Endodermal cell (in vitro differentiated cells): ENCODE results near the gene PDLIM4. TPM values are rescaled to one million over a fixed set of nuclear protein-coding genes. Genes with fewer than 3 reads are reported as not detected.

ENCODE experiments used
- DNase-seq: peaks from one replicate; pipeline ENCODE4 v3.0.0-alpha.2; 2017
- H3K27ac ChIP-seq: 2 replicates; pipeline ENCODE4 v1.5.1; 2013; ENCODE audit warnings: mild to moderate bottlenecking, low read depth, low read length, moderate library complexity
- H3K27me3 ChIP-seq: 2 replicates; pipeline ENCODE4 v1.6.1; 2013; ENCODE audit warnings: mild to moderate bottlenecking, low read length, moderate library complexity; ENCODE audit not compliant: insufficient read depth, control insufficient read depth, poor library complexity, severe bottlenecking
- H3K36me3 ChIP-seq: 2 replicates; pipeline ENCODE4 v1.7.0; 2013; ENCODE audit warnings: mild to moderate bottlenecking, low read length, moderate library complexity; ENCODE audit not compliant: control insufficient read depth, insufficient read depth
- H3K4me1 ChIP-seq: one replicate; pipeline ENCODE4 v1.7.0; 2013; ENCODE audit warnings: low read length; ENCODE audit not compliant: control insufficient read depth, insufficient read depth
- H3K4me3 ChIP-seq: 2 replicates; pipeline ENCODE4 v1.5.1; 2013; ENCODE audit warnings: mild to moderate bottlenecking, low read length, moderate library complexity
- H3K9ac ChIP-seq: 2 replicates; pipeline ENCODE4 v1.6.1; 2013; ENCODE audit warnings: mild to moderate bottlenecking, low read length, moderate library complexity; ENCODE audit not compliant: poor library complexity, severe bottlenecking; ENCODE audit errors: extremely low read depth
- H3K9me3 ChIP-seq: 2 replicates; pipeline ENCODE4 v1.6.1; 2013; ENCODE audit warnings: mild to moderate bottlenecking, low read length, moderate library complexity; ENCODE audit not compliant: control insufficient read depth
- H3K27ac Mint-ChIP-seq: 2 replicates; pipeline ENCODE4 v1.8.0; 2020; ENCODE audit warnings: mixed read lengths
- H3K27me3 Mint-ChIP-seq: 2 replicates; pipeline ENCODE4 v1.8.0; 2021; ENCODE audit warnings: mild to moderate bottlenecking, mixed read lengths; ENCODE audit not compliant: insufficient read depth
- H3K36me3 Mint-ChIP-seq: 2 replicates; pipeline ENCODE4 v1.8.0; 2020; ENCODE audit warnings: low read depth, mixed read lengths
- H3K4me1 Mint-ChIP-seq: 2 replicates; pipeline ENCODE4 v1.8.0; 2020; ENCODE audit warnings: mixed read lengths
- H3K4me3 Mint-ChIP-seq: 2 replicates; pipeline ENCODE4 v1.8.0; 2020; ENCODE audit warnings: mild to moderate bottlenecking, moderate library complexity, mixed read lengths
- H3K9me3 Mint-ChIP-seq: 2 replicates; pipeline ENCODE4 v1.8.0; 2020; ENCODE audit warnings: mild to moderate bottlenecking, mixed read lengths
- WGBS, 2 experiments: methylation state at CpG; one replicate each; pipeline versions ENCODE4 v1.1.5 to v1.1.7; 2013; ENCODE audit warnings: missing lambda C conversion rate in 2 of 2, mixed read lengths in 1 of 2; ENCODE audit not compliant: insufficient coverage in 1 of 2, insufficient read length in 1 of 2; 5-methylcytosine and 5-hydroxymethylcytosine counted together
- long read RNA-seq, 4 experiments: library from polyadenylated mRNA in 2 of 4; library from RNA in 1 of 4; library from capped mRNA in 1 of 4; stranded (forward) in 3 of 4; unstranded in 1 of 4; transcript quantifications; one replicate each; pipeline ENCODE4 v2.0.0, GENCODE V29; 2020 to 2021; ENCODE audit warnings: inconsistent platforms in 1 of 4
- polyA plus RNA-seq, 2 experiments: library from polyadenylated mRNA; stranded (reverse); fragments of 50-300 nt; gene quantifications; one replicate each; pipeline ENCODE4 v1.2.3, GENCODE V29; 2013
- total RNA-seq, 2 donors: library from RNA; stranded (reverse); fragmentation: NEBNext Ultra II Directional in 1 of 2; extraction: Animal tissue kit (Norgen Biotek cat#: 25700) in 1 of 2; gene quantifications; 2 replicates in 1 of 2; 3 replicates in 1 of 2; pipeline ENCODE4 v1.2.1, GENCODE V29; 2021
- TF ChIP-seq, protein P1 (sequence below): fragments of 200-600 bp; sonication (generic); conservative IDR thresholded peaks from 2 replicates; pipeline ENCODE4 v1.5.0; 2021; ENCODE audit warnings: antibody characterized with exemption, mild to moderate bottlenecking

PDLIM4 gene
- total RNA-seq, result 10 to 100 TPM in 1 of 2 donors, 1 to 10 TPM in 1; 9.0 to 11.2 TPM
- polyA plus RNA-seq (2013, experiment 1 of 2), result 32.8 TPM
- 29.0 TPM for polyA plus RNA-seq (2013, experiment 2 of 2)
- long read RNA-seq, experiment 1, partial matches to known transcripts, result 3 of 10 reads
- long read RNA-seq, experiment 1, other reads (novel, unspliced or antisense), result 3 of 10 reads
- long read RNA-seq, experiment 2, transcript PDLIM4-201 (7 exons, 2,282 nt), result major isoform, 25 of 28 reads
- long read RNA-seq, experiment 2, partial matches to known transcripts, result 1 of 28 reads
- long read RNA-seq, experiment 2, other reads (novel, unspliced or antisense), result 2 of 28 reads
- long read RNA-seq, experiment 3, transcript PDLIM4-201 (7 exons, 2,282 nt), result major isoform, 39 of 40 reads
- long read RNA-seq, experiment 3, partial matches to known transcripts, result 1 of 40 reads
- long read RNA-seq, experiment 3, other reads (novel, unspliced or antisense), result 0 of 40 reads
- long read RNA-seq, experiment 4, partial matches to known transcripts, result 0 of 3 reads
- long read RNA-seq, experiment 4, other reads (novel, unspliced or antisense), result 2 of 3 reads

DNA sequence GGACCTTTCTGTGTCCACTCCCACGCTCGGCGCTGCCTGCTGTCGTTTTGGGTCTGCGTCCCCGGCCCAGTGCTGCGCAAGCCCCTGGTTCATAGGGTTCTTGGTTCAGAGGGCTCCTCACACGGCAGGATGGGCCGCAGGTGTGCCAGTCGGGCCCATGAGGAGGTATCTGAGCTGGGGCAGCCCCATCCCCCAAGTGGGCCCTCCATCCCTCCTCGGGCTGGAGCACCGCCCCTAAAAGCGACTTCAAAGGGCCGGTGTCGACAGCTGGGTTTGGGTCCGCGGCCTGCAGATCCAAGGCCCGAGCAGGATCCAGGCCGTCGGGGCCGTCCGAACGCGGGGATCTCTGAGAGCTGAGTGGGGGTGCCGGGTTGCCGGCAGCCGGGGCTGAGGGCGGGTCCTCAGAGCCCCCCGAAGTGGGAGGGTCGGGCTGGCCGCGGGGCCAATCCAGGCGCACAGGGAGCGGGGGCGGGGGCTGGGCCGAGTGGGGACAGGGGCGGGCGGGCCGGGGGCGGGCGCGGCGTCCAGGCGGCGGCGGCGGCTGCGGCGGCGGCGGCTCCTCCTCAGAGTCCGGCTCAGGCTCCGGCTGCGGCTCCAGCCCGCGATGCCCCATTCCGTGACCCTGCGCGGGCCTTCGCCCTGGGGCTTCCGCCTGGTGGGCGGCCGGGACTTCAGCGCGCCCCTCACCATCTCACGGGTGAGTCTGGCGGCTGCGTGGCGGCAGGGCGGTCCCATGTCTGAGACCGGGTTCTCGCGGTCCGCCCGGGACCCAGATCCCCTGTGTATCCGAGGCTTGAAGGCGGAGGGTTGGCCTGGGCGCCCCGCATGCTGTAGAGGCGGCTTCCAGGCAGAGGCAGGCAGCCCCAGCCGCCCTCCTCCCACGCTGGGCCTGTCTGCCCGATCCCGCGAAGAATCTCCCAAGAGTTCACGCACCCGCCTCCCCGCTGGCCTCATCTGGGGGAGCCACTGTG is at the start of gene PDLIM4:
Gene PDLIM4 (plus strand): TSS at position 566 of the 971 bp plus-strand sequence. CDS start 39 bp downstream, at position 605.
- TF ChIP-seq, protein P1, sequence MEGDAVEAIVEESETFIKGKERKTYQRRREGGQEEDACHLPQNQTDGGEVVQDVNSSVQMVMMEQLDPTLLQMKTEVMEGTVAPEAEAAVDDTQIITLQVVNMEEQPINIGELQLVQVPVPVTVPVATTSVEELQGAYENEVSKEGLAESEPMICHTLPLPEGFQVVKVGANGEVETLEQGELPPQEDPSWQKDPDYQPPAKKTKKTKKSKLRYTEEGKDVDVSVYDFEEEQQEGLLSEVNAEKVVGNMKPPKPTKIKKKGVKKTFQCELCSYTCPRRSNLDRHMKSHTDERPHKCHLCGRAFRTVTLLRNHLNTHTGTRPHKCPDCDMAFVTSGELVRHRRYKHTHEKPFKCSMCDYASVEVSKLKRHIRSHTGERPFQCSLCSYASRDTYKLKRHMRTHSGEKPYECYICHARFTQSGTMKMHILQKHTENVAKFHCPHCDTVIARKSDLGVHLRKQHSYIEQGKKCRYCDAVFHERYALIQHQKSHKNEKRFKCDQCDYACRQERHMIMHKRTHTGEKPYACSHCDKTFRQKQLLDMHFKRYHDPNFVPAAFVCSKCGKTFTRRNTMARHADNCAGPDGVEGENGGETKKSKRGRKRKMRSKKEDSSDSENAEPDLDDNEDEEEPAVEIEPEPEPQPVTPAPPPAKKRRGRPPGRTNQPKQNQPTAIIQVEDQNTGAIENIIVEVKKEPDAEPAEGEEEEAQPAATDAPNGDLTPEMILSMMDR, result no peak
- H3K27ac Mint-ChIP-seq, result no peak within 1 kb of the TSS
- peaks cover 28% of the 10 kb centered on the region for H3K27me3 Mint-ChIP-seq
- H3K4me3 Mint-ChIP-seq, result peak within 1 kb of the TSS; percentile 69
- WGBS, 2 experiments, result 13 to 28% methylated on average over 5 to 88 of the region's 88 CpGs
- peak within 1 kb of the TSS; percentile 67 for H3K4me3 ChIP-seq
- no peaks in the 10 kb centered on the region for H3K9me3 Mint-ChIP-seq
- H3K36me3 ChIP-seq, result no peaks in the 10 kb centered on the region
- H3K9me3 ChIP-seq, result no peaks in the 10 kb centered on the region
- peaks cover 12% of the 10 kb centered on the region for H3K27me3 ChIP-seq
- peak within 1 kb of the TSS; percentile 8 for H3K27ac ChIP-seq
- DNase-seq, result peak; percentile 92
- H3K36me3 Mint-ChIP-seq, result no peaks in the 10 kb centered on the region
- H3K4me1 Mint-ChIP-seq, result no peaks in the 10 kb centered on the region
- peak within 1 kb of the TSS; percentile 11 for H3K9ac ChIP-seq
- no peaks in the 10 kb centered on the region for H3K4me1 ChIP-seq

GRCh38 chr5:132207778-132208177 is 49.7 kb upstream of the PDLIM4 start:
- TF ChIP-seq, protein P1, result no peak
- Mint-ChIP-seq H3K4me3 (no peak overlapping the region), H3K27ac (no peak overlapping the region), H3K9me3 (no peaks in the 10 kb centered on the region), H3K27me3 (no peaks in the 10 kb centered on the region), H3K36me3 (peaks cover 8% of the 10 kb centered on the region), H3K4me1 (peaks cover 6% of the 10 kb centered on the region)
- Histone ChIP-seq H3K4me1 (no peaks in the 10 kb centered on the region), H3K9ac (no peak overlapping the region), H3K36me3 (peaks cover 3% of the 10 kb centered on the region), H3K27ac (no peak overlapping the region), H3K27me3 (no peaks in the 10 kb centered on the region), H3K9me3 (no peaks in the 10 kb centered on the region), H3K4me3 (no peak overlapping the region)
- peak; percentile 52 for DNase-seq
- 84 to 95% methylated on average over 4 to 5 of the region's 5 CpGs for WGBS, 2 experiments

DNA sequence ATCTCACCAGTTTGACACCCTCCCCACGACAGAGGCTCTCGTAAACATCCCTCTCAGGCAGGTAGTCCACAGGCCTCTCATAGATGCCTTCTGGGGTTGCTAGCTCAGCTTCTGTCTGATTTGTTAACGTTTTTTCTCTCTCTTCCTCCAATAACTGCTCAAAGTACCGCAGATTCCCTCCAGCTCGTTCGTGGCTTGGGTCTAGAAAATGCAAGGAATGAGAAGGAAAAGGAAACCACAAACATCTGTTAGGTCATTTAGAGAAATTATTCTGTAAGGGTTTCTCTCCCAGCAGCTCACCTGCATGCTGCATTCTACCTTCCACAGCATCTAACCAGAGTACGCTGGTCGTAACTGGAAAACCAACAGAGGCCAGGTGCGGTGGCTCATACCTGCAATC is 48.4 kb upstream of the PDLIM4 start:
- Histone ChIP-seq H3K9me3 (no peaks in the 10 kb centered on the region), H3K27ac (no peak overlapping the region), H3K4me3 (no peak overlapping the region), H3K4me1 (no peaks in the 10 kb centered on the region), H3K9ac (no peak overlapping the region), H3K27me3 (no peaks in the 10 kb centered on the region), H3K36me3 (peaks cover 3% of the 10 kb centered on the region)
- DNase-seq, result peak; percentile 22
- TF ChIP-seq, protein P1, result no peak
- Mint-ChIP-seq H3K4me3 (no peak overlapping the region), H3K4me1 (peaks cover 6% of the 10 kb centered on the region), H3K27me3 (no peaks in the 10 kb centered on the region), H3K27ac (no peak overlapping the region), H3K36me3 (peaks cover 8% of the 10 kb centered on the region), H3K9me3 (no peaks in the 10 kb centered on the region)
- 94 to 98% methylated on average over 5 to 9 of the region's 9 CpGs for WGBS, 2 experiments
